HFFc6 (cell line): ENCODE data around the gene MRPS11. TPM values are rescaled to one million over a fixed set of nuclear protein-coding genes. Genes with fewer than 3 reads are reported as not detected.
"Not testable (repeated sequence)": the region's sequence is repeated elsewhere in the genome, so short reads cannot be mapped to it uniquely, and the experiment has no call there.

ENCODE experiments used
- DNase-seq: peaks from one replicate; pipeline ENCODE4 v3.0.0-alpha.2; 2018
- H3K27ac Mint-ChIP-seq: 2 replicates; pipeline ENCODE4 v1.8.0; 2020; ENCODE audit warnings: mild to moderate bottlenecking, mixed read lengths
- H3K27me3 Mint-ChIP-seq: 2 replicates; pipeline ENCODE4 v1.8.0; 2021; ENCODE audit warnings: mild to moderate bottlenecking, moderate library complexity, mixed read lengths; ENCODE audit not compliant: insufficient read depth
- H3K36me3 Mint-ChIP-seq: 2 replicates; pipeline ENCODE4 v1.8.0; 2021; ENCODE audit warnings: low read depth, mixed read lengths
- H3K4me1 Mint-ChIP-seq: 2 replicates; pipeline ENCODE4 v1.8.0; 2020; ENCODE audit warnings: low read depth, mixed read lengths
- H3K4me3 Mint-ChIP-seq: 2 replicates; pipeline ENCODE4 v1.8.0; 2020; ENCODE audit warnings: mild to moderate bottlenecking, moderate library complexity, mixed read lengths
- H3K9me3 Mint-ChIP-seq: 2 replicates; pipeline ENCODE4 v1.8.0; 2020; ENCODE audit warnings: mild to moderate bottlenecking, mixed read lengths
- CTCF ChIP-seq: fragments of 200-600 bp; sonication (generic); IDR thresholded peaks from 2 replicates; pipeline ENCODE4 v1.5.0; 2021; ENCODE audit warnings: antibody characterized with exemption, mild to moderate bottlenecking
- total RNA-seq, 6 experiments: library from RNA; stranded (reverse); fragmentation: NEBNext Ultra II Directional; extraction: Animal tissue kit (Norgen Biotek cat#: 25700); gene quantifications; 2 replicates in 1 of 6; 3 replicates in 5 of 6; pipeline ENCODE4 v1.2.3, GENCODE V29; 2021

MRPS11 gene
- total RNA-seq, 6 experiments from 2014 or later: 63.4 to 75.9 (median 69.4) TPM

GRCh38 chr15:88456733-88457132 is 10.8 kb upstream of the MRPS11 start:
- DNase-seq: no peak
- Mint-ChIP-seq H3K27ac (no peak overlapping the region), H3K36me3 (peaks cover 6% of the 10 kb centered on the region), H3K4me1 (peaks cover 20% of the 10 kb centered on the region), H3K9me3 (no peaks in the 10 kb centered on the region), H3K4me3 (no peak overlapping the region), H3K27me3 (peaks cover 2% of the 10 kb centered on the region)
- TF ChIP-seq CTCF: no peak

- Mint-ChIP-seq H3K4me3 (no peak overlapping the region), H3K36me3 (peaks cover 19% of the 10 kb centered on the region), H3K27ac (peak overlapping the region; percentile 38; the same call in 1 of the 2 replicates), H3K4me1 (peaks cover 47% of the 10 kb centered on the region), H3K9me3 (no peaks in the 10 kb centered on the region), H3K27me3 (no peaks in the 10 kb centered on the region; the same call in 1 of the 2 replicates)
- TF ChIP-seq CTCF: no peak
- no peak for DNase-seq
Measured at GRCh38 chr15:88463870-88464532, 3.5 kb upstream of the MRPS11 start.

GRCh38 chr15:88465633-88466224 is 1.8 kb upstream of the MRPS11 start:
- peaks cover 19% of the 10 kb centered on the region for H3K36me3 Mint-ChIP-seq
- DNase-seq: peak; percentile 73
- TF ChIP-seq CTCF: no peak
- H3K9me3 Mint-ChIP-seq: no peaks in the 10 kb centered on the region
- no peaks in the 10 kb centered on the region; the same call in 1 of the 2 replicates for H3K27me3 Mint-ChIP-seq
- H3K27ac Mint-ChIP-seq: peak overlapping the region; percentile 98
- peak overlapping the region; percentile 92 for H3K4me3 Mint-ChIP-seq
- peaks cover 47% of the 10 kb centered on the region for H3K4me1 Mint-ChIP-seq

GRCh38 chr15:88467935-88468528 is 524 bp downstream of the MRPS11 start:
- no peak for DNase-seq

GRCh38 chr15:88468721-88469120 is 1.2 kb downstream of the MRPS11 start:
- H3K4me1 Mint-ChIP-seq: peaks cover 39% of the 10 kb centered on the region
- H3K27me3 Mint-ChIP-seq, H3K27ac Mint-ChIP-seq, H3K9me3 Mint-ChIP-seq, DNase-seq: not testable (repeated sequence)
- H3K36me3 Mint-ChIP-seq: peaks cover 24% of the 10 kb centered on the region
- H3K4me3 Mint-ChIP-seq: peak overlapping the region; percentile 92

More at GRCh38 chr15:88467935-88468528, 524 bp downstream of the MRPS11 start:
- no peaks in the 10 kb centered on the region for H3K27me3 Mint-ChIP-seq
- H3K36me3 Mint-ChIP-seq: peaks cover 26% of the 10 kb centered on the region
- H3K4me3 Mint-ChIP-seq: peak overlapping the region; percentile 92
- peaks cover 46% of the 10 kb centered on the region for H3K4me1 Mint-ChIP-seq
- no peaks in the 10 kb centered on the region for H3K9me3 Mint-ChIP-seq
- TF ChIP-seq CTCF: peak; percentile 69
- H3K27ac Mint-ChIP-seq: peak overlapping the region; percentile 98

GRCh38 chr15:88469321-88469720 is 1.8 kb downstream of the MRPS11 start:
- Mint-ChIP-seq H3K36me3 (peaks cover 19% of the 10 kb centered on the region), H3K4me1 (peaks cover 33% of the 10 kb centered on the region), H3K27me3 (no peaks in the 10 kb centered on the region), H3K27ac (no peak overlapping the region), H3K9me3 (no peaks in the 10 kb centered on the region), H3K4me3 (no peak overlapping the region)
- no peak for DNase-seq
- TF ChIP-seq CTCF: no peak
